Fibroblast of lung (primary cell): Measurements from ENCODE around the gene BLOC1S3. TPM values are rescaled to one million over a fixed set of nuclear protein-coding genes. Genes with fewer than 3 reads are reported as not detected.
A peak's percentile ranks its signal among the peaks of the same experiment; 100 is the strongest.

Source experiments
- DNase-seq, 2 donors: peaks; one replicate each; pipeline versions ENCODE4 v3.0.0 to v3.0.0-alpha.2; 2010; ENCODE audit warnings: low read depth in 2 of 2
- H2AFZ ChIP-seq: 2 replicates; pipeline ENCODE4 v1.5.1; 2012; ENCODE audit warnings: low read length, control low read depth, inconsistent platforms
- H3K27ac ChIP-seq: 2 replicates; pipeline ENCODE4 v1.5.1; 2011; ENCODE audit warnings: low read length, control low read depth; ENCODE audit not compliant: insufficient read depth
- H3K27me3 ChIP-seq: 2 replicates; pipeline ENCODE4 v1.5.1; 2011; ENCODE audit warnings: mild to moderate bottlenecking, low read length; ENCODE audit not compliant: control insufficient read depth, insufficient read depth
- H3K36me3 ChIP-seq: 2 replicates; pipeline ENCODE4 v1.5.1; 2011; ENCODE audit warnings: low read length; ENCODE audit not compliant: control insufficient read depth, insufficient read depth
- H3K4me1 ChIP-seq: 2 replicates; pipeline ENCODE4 v1.5.1; 2011; ENCODE audit warnings: low read length; ENCODE audit not compliant: control insufficient read depth, insufficient read depth; ENCODE audit errors: extremely low read depth
- H3K4me2 ChIP-seq: 2 replicates; pipeline ENCODE4 v1.5.1; 2011; ENCODE audit warnings: low read length, control low read depth; ENCODE audit not compliant: insufficient read depth; ENCODE audit errors: extremely low read depth
- H3K4me3 ChIP-seq, 4 experiments: fragments of 200-600 bp in 1 of 4; sonication (generic) in 1 of 4; replicated peaks in 1 of 4; 2 replicates each; pipeline ENCODE4 v1.5.1; 2011 to 2016; ENCODE audit warnings: low read length in 4 of 4, low read depth in 3 of 4, mild to moderate bottlenecking in 3 of 4, control low read depth in 2 of 4, inconsistent platforms in 1 of 4, mixed read lengths in 1 of 4; ENCODE audit not compliant: insufficient read depth in 1 of 4; ENCODE audit errors: control extremely low read depth in 1 of 4
- H3K79me2 ChIP-seq: 2 replicates; pipeline ENCODE4 v1.5.1; 2012; ENCODE audit warnings: mild to moderate bottlenecking, low read length, inconsistent platforms; ENCODE audit not compliant: control insufficient read depth, insufficient read depth
- H3K9ac ChIP-seq: 2 replicates; pipeline ENCODE4 v1.5.1; 2011; ENCODE audit warnings: mild to moderate bottlenecking, low read length, control low read depth; ENCODE audit not compliant: insufficient read depth
- H3K9me3 ChIP-seq: 2 replicates; pipeline ENCODE4 v1.5.1; 2012; ENCODE audit warnings: low read depth, low read length; ENCODE audit not compliant: control insufficient read depth, insufficient read depth
- H4K20me1 ChIP-seq: 2 replicates; pipeline ENCODE4 v1.5.1; 2011; ENCODE audit warnings: low read length; ENCODE audit not compliant: control insufficient read depth, insufficient read depth; ENCODE audit errors: extremely low read depth
- EZH2 ChIP-seq: IDR thresholded peaks from 2 replicates; pipeline ENCODE4 v1.5.1; 2012; ENCODE audit warnings: low read length, control low read depth, mild to moderate bottlenecking; ENCODE audit errors: missing control alignments
- polyA plus RNA-seq, 2 donors: library from polyadenylated mRNA; depleted of rRNA in 1 of 2; stranded (reverse) in 1 of 2; unstranded in 1 of 2; fragments of >200 nt; gene quantifications; 2 replicates each; pipeline ENCODE4 v1.2.1, GENCODE V29; 2011 to 2012; ENCODE audit warnings: missing spikeins in 1 of 2
- total RNA-seq: library from RNA; depleted of rRNA; stranded (reverse); fragments of >200 nt; gene quantifications from 2 replicates; pipeline ENCODE4 v1.2.1, GENCODE V29; 2014
- TF ChIP-seq, protein P1 (sequence below), 2 donors: IDR thresholded peaks in 1 of 2; conservative IDR thresholded peaks in 1 of 2; 1 replicate in 1 of 2; 2 replicates in 1 of 2; pipeline ENCODE4 v1.5.1; 2011 to 2012; ENCODE audit warnings: low read length in 2 of 2, control low read depth in 1 of 2, inconsistent platforms in 1 of 2, low read depth in 1 of 2, mild to moderate bottlenecking in 1 of 2

BLOC1S3 gene
- total and polyA plus RNA-seq, 2 donors (not counting 1 experiment from before 2014, with no cell fraction given) = 3.8 to 5.6 TPM

DNA sequence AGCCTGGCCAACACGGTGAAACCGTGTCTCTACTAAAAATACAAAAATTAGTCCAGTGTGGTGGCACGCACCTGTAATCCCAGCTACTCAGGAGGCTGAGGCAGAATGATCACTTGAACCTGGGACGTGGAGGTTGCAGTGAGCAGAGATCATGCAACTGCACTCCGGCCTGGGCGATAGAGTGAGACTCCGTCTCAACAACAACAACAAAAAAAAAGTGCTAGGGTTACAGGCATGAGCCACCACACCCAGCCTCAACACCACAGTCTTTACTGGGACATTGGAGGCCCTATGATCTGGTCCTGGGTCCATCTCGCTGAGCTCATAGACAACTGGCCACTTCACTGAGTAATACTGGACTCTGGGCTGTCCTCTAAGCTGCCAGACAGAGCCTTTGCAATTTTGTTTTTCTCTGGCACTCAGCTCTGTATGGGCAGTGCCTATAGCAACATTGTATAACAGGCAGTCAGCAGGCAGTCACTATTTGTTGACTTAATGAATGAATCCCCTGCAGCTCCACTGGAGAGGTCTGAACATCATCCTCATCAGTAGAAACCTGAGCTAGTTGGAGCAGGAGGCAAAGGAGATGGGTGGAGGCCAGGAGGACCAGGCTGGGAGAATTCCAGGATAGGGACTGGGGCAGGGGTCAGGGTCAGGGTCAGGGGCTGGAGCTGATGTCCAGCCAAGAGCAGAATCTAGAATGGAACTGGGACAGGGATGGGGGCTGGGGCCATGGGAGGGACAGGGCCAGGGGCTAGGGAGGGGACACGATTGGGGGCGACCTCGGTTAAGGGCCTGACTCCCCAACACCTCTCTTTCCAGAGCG lies 8.1 kb downstream of the BLOC1S3 start:
- TF ChIP-seq EZH2 = no peak
- TF ChIP-seq, protein P1, sequence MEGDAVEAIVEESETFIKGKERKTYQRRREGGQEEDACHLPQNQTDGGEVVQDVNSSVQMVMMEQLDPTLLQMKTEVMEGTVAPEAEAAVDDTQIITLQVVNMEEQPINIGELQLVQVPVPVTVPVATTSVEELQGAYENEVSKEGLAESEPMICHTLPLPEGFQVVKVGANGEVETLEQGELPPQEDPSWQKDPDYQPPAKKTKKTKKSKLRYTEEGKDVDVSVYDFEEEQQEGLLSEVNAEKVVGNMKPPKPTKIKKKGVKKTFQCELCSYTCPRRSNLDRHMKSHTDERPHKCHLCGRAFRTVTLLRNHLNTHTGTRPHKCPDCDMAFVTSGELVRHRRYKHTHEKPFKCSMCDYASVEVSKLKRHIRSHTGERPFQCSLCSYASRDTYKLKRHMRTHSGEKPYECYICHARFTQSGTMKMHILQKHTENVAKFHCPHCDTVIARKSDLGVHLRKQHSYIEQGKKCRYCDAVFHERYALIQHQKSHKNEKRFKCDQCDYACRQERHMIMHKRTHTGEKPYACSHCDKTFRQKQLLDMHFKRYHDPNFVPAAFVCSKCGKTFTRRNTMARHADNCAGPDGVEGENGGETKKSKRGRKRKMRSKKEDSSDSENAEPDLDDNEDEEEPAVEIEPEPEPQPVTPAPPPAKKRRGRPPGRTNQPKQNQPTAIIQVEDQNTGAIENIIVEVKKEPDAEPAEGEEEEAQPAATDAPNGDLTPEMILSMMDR (conservative IDR thresholded peaks at IDR 0.05 in 1 of 2, IDR thresholded peaks at IDR 0.05 in 1 of 2; ENCODE audit: low read depth in 1 of 2, low read length in 2 of 2) = no peak
- Histone ChIP-seq H3K9ac (no peak overlapping the region), H3K9me3 (no peaks in the 10 kb centered on the region), H3K4me2 (no peak overlapping the region), H4K20me1 (no peaks in the 10 kb centered on the region), H3K4me3 (no peak overlapping the region), H3K79me2 (no peaks in the 10 kb centered on the region), H3K36me3 (no peaks in the 10 kb centered on the region), H2AFZ (no peak overlapping the region), H3K4me1 (no peaks in the 10 kb centered on the region), H3K27me3 (no peaks in the 10 kb centered on the region), H3K27ac (no peak overlapping the region)
- no peak for DNase-seq

DNA sequence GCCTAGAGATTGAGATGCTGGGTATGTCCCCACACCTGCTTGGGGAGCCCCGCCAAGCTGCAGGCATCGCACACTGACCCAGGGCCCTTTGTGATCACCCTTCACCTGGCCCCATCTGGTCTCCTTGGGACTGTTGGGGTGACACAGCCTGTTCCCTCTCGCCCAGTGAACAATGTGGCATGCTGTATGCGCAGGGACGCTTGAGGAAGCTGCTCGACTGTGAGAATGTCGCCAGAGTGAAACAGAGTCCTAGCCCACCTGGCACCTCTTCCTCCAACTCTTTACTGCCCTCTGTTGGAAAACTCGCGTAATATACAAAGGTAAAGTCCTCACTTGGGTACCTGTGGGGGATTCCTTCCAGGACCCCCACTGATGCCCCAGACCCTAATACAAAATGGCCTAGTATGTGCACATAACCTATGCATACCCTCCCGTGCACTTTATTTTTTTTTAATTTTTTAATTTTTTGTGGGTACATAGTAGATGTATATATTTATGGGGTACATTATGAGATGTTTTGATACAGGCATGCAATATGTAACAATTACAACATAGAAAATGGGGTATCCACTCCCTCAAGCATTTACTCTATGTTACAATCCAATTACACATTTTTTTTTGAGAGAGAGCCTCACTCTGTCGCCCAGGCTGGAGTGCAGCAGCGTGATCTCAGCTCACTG lies 9.0 kb downstream of the BLOC1S3 start:
- no peaks in the 10 kb centered on the region for H3K27me3 ChIP-seq
- TF ChIP-seq, protein P1 (conservative IDR thresholded peaks at IDR 0.05 in 1 of 2, IDR thresholded peaks at IDR 0.05 in 1 of 2; ENCODE audit: low read depth in 1 of 2, low read length in 2 of 2) = peak; percentile 22 to 44
- TF ChIP-seq EZH2 = no peak
- H4K20me1 ChIP-seq = no peaks in the 10 kb centered on the region
- H3K36me3 ChIP-seq = no peaks in the 10 kb centered on the region
- no peaks in the 10 kb centered on the region for H3K79me2 ChIP-seq
- H3K4me3 ChIP-seq = no peak overlapping the region
- H3K9ac ChIP-seq = no peak overlapping the region
- H3K4me2 ChIP-seq = no peak overlapping the region
- H2AFZ ChIP-seq = no peak overlapping the region
- no peaks in the 10 kb centered on the region for H3K4me1 ChIP-seq
- H3K27ac ChIP-seq = no peak overlapping the region
- no peaks in the 10 kb centered on the region for H3K9me3 ChIP-seq
- DNase-seq = no peak

DNA sequence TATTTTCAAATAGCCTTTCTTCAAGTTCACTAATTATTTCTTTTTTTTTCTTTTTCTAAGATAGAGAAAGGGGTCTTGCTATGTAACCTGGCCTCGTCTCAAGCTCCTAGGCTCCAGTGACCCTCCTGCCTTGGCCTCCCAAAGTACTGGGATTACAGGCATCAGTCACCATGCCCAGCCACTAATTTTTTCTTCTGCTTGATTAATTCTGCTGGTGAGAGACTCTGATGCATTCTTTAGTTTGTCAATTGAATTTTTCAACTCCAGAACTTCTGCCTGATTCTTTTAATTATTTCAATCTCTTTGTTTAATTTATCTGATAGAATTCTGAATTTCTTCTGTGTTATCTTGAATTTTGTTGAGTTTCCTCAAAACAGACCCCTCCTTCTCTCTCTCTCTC lies 11.4 kb downstream of the BLOC1S3 start:
- Histone ChIP-seq H4K20me1 (no peaks in the 10 kb centered on the region), H3K4me1 (no peaks in the 10 kb centered on the region), H3K4me3 (no peak overlapping the region), H3K9me3 (no peaks in the 10 kb centered on the region), H3K27ac (no peak overlapping the region), H2AFZ (no peak overlapping the region), H3K9ac (no peak overlapping the region), H3K27me3 (no peaks in the 10 kb centered on the region), H3K4me2 (no peak overlapping the region), H3K79me2 (no peaks in the 10 kb centered on the region), H3K36me3 (no peaks in the 10 kb centered on the region)
- DNase-seq = no peak
- TF ChIP-seq EZH2 = no peak
- TF ChIP-seq, protein P1 (conservative IDR thresholded peaks at IDR 0.05 in 1 of 2, IDR thresholded peaks at IDR 0.05 in 1 of 2; ENCODE audit: low read depth in 1 of 2, low read length in 2 of 2) = no peak
